HEK293T (cell line): ENCODE results near the gene PLA2G7.

Source experiments
- CTCF ChIA-PET: fragments of 350-600 bp; formaldehyde crosslinking; extraction: SDS; loops from one replicate; lab custom pipeline; 2021; ENCODE audit warnings: antibody characterized with exemption, inconsistent platforms; lab: Yijun Ruan, JAX
- POLR2A ChIA-PET: fragments of 350-600 bp; formaldehyde crosslinking; extraction: SDS; loops from one replicate; lab custom pipeline; 2020; ENCODE audit warnings: antibody characterized with exemption, inconsistent platforms; lab: Yijun Ruan, JAX
- DNase-seq: peaks from one replicate; pipeline ENCODE4 v3.0.0; 2012; ENCODE audit warnings: mixed read lengths; ENCODE audit errors: extremely low spot score
- ARNT ChIP-seq: fragments of 450-650 bp; IDR thresholded peaks from 2 replicates; pipeline ENCODE4 v1.6.1; 2017; ENCODE audit warnings: mild to moderate bottlenecking
- BHLHE40 ChIP-seq: fragments of 450-650 bp; IDR thresholded peaks from 2 replicates; pipeline ENCODE4 v1.6.1; 2016; ENCODE audit warnings: mild to moderate bottlenecking, moderate library complexity, borderline replicate concordance
- CTBP1 ChIP-seq: fragments of 450-650 bp; IDR thresholded peaks from 2 replicates; pipeline ENCODE4 v1.6.1; 2016; ENCODE audit warnings: borderline replicate concordance
- ELF4 ChIP-seq: fragments of 450-650 bp; IDR thresholded peaks from 2 replicates; pipeline ENCODE4 v1.6.1; 2017; ENCODE audit warnings: antibody characterized with exemption
- FOXA1 ChIP-seq: fragments of 450-650 bp; IDR thresholded peaks from 2 replicates; pipeline ENCODE4 v1.6.1; 2016; ENCODE audit warnings: mild to moderate bottlenecking
- FOXK2 ChIP-seq: fragments of 450-650 bp; IDR thresholded peaks from 2 replicates; pipeline ENCODE4 v1.6.1; 2016; ENCODE audit warnings: mild to moderate bottlenecking
- FOXM1 ChIP-seq: fragments of 450-650 bp; IDR thresholded peaks from 2 replicates; pipeline ENCODE4 v1.6.1; 2017; ENCODE audit warnings: mild to moderate bottlenecking, borderline replicate concordance
- HDGF ChIP-seq: fragments of 450-650 bp; IDR thresholded peaks from 2 replicates; pipeline ENCODE4 v1.6.1; 2017; ENCODE audit warnings: antibody characterized with exemption, borderline replicate concordance
- L3MBTL2 ChIP-seq: fragments of 450-650 bp; conservative IDR thresholded peaks from 2 replicates; pipeline ENCODE4 v1.6.1; 2016; ENCODE audit warnings: mild to moderate bottlenecking
- LEF1 ChIP-seq: fragments of 450-650 bp; IDR thresholded peaks from 2 replicates; pipeline ENCODE4 v1.6.1; 2017; ENCODE audit warnings: mild to moderate bottlenecking, borderline replicate concordance
- NFRKB ChIP-seq: fragments of 450-650 bp; IDR thresholded peaks from 2 replicates; pipeline ENCODE4 v1.6.1; 2016; ENCODE audit warnings: mild to moderate bottlenecking, moderate library complexity
- SP1 ChIP-seq: fragments of 450-650 bp; IDR thresholded peaks from 2 replicates; pipeline ENCODE4 v1.6.1; 2017
- SUZ12 ChIP-seq: fragments of 450-650 bp; IDR thresholded peaks from 2 replicates; pipeline ENCODE4 v1.6.1; 2016; ENCODE audit warnings: mild to moderate bottlenecking
- TARDBP ChIP-seq: fragments of 450-650 bp; IDR thresholded peaks from 2 replicates; pipeline ENCODE4 v1.6.1; 2016
- ZNF384 ChIP-seq: fragments of 450-650 bp; IDR thresholded peaks from 2 replicates; pipeline ENCODE4 v1.6.1; 2016
- TF ChIP-seq, protein P1 (sequence below): fragments of 450-650 bp; IDR thresholded peaks from 2 replicates; pipeline ENCODE4 v1.6.1; 2016

PLA2G7 gene

DNA sequence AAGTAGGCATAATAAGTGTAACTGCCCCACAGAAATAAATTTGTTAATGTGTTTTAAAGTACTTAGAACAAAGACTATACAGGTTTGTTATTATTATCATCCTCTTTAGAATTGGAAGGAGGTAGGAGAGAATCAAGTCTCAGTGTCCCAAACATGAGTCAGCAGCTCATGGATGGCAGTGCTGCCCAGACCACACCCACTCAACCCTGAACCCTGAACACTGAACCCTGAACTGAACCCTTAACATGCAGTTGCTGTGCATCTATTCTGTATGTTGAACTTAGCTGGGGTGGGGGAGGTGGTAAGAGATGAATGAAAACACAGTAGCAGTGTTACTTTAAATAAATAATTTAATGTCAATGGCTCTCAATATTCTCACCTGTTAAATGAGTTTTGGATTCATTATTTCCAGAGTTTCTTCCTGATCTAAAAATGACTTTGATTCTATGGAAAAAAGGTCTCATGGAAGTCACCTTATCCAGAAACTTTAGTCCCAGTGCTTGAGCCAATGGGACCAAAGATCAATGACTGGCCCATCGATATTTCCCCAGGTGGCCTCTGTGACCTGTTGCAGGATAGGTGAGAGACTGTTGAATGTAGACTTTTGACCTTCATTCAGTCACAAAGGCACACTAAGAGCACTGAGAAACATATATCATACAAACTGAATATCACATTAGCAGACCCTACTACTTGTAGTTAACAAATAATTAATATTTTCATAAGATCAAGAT lies 8.4 kb upstream of the PLA2G7 start:
- CTCF ChIA-PET = interaction anchor here (0.6 to 0.7 kb wide), 2 partner anchors 240 to 633 kb away, joined by 3 read pairs; no protein-coding TSS in a partner anchor
- DNase-seq = no peak
- TF ChIP-seq BHLHE40 (no peak), ARNT (no peak), CTBP1 (no peak), TARDBP (no peak), FOXA1 (no peak)
- POLR2A ChIA-PET = no interaction called here

DNA sequence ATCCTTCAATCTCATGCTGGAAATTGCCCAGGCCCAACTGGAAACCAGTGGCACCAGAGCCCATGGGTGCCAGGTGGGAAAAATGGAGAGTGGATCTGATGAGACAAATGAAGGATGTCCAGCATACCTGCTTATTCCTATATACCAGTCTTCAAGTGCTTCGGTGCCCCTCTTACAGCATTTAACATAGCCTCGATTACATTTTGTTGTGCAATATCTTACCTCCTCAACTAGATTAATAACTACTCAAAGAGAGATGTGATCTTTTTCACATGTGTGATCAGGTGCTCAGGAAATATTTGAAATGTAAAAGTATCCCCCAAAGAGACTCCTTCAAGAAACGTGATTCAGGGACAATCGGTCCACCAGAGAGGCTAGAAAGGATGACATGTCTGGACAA lies 6.7 kb upstream of the PLA2G7 start:
- no peak for DNase-seq
- POLR2A ChIA-PET = no interaction called here
- TF ChIP-seq ELF4 (no peak), NFRKB (no peak), FOXK2 (no peak), LEF1 (no peak), BHLHE40 (no peak), L3MBTL2 (no peak), TARDBP (no peak)
- TF ChIP-seq, protein P1, sequence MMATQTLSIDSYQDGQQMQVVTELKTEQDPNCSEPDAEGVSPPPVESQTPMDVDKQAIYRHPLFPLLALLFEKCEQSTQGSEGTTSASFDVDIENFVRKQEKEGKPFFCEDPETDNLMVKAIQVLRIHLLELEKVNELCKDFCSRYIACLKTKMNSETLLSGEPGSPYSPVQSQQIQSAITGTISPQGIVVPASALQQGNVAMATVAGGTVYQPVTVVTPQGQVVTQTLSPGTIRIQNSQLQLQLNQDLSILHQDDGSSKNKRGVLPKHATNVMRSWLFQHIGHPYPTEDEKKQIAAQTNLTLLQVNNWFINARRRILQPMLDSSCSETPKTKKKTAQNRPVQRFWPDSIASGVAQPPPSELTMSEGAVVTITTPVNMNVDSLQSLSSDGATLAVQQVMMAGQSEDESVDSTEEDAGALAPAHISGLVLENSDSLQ = no peak
- CTCF ChIA-PET = no interaction called here

DNA sequence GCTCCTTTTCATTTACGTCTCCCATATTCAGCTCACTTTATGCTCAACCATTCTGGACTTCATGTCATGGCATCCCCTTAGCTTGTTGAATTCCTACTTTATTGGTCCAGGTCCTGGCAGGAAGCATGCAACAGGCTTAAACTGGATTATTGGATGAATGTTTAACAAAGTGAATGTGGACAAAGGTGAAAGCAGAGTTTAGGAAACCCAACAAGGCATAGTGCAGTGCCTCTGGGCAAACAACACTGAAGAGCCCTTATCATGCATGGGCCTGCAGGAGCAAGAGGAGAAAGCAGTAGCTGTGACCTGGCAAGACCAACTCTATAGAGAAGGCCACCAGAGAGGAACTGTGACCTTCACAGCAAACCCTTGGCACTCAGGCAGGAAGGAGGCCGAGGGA lies 6.3 kb upstream of the PLA2G7 start:
- ChIA-PET CTCF (no interaction called here), POLR2A (no interaction called here)
- no peak for DNase-seq
- TF ChIP-seq ARNT (no peak), HDGF (no peak), LEF1 (no peak), NFRKB (no peak), L3MBTL2 (no peak), TARDBP (no peak), FOXM1 (no peak), SUZ12 (no peak), ELF4 (no peak), FOXA1 (no peak), BHLHE40 (no peak), CTBP1 (no peak)

DNA sequence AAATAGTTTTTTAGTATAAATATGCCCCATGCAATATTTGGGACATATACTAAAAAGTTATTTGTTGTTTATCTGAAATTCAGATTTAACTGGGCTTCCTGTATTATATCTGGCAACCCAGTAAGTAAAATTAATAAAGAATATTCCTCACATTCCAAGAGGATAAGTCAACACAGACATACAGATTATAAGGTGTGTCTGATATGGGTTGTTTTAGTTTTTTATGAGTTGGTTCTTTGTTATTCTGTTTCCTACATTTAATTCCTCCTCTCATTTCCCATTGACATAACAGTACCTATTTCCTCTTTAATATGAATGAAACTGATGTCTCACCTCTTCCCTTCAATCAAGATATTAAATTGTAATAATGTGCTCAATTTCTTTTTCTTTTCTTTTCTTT lies 1.7 kb upstream of the PLA2G7 start:
- DNase-seq = no peak
- ChIA-PET CTCF (no interaction called here), POLR2A (no interaction called here)
- TF ChIP-seq FOXK2 (no peak), ARNT (no peak), NFRKB (no peak), FOXA1 (no peak)

DNA sequence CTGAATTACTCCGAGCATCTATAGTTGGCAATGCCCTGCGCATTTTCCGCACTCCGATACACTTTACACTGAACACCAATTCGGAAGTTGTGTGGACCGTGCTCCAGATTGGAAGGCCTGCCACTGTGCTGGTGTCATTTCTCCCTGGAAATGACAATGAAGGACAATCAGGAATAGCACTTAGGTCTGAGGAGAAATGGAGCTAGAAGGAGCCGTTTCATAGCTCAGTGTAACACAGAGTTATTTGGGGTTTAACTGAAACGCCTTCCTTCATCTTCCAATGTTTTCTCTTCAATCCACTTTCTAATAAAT lies 501 bp upstream of the PLA2G7 start:
- no peak for DNase-seq
- CTCF ChIA-PET = interaction anchor here (1.0 kb wide), 2 partner anchors 14 to 23 kb away, joined by 3 read pairs; no protein-coding TSS in a partner anchor
- POLR2A ChIA-PET = interaction anchor here (0.9 kb wide), 1 partner anchor 11 kb away, joined by 3 read pairs; the partner anchor contains the start of gene ANKRD66
- no peak for TF ChIP-seq HDGF
- no peak for TF ChIP-seq SP1
- no peak for TF ChIP-seq FOXK2
- no peak for TF ChIP-seq TARDBP
- no peak for TF ChIP-seq CTBP1
- no peak for TF ChIP-seq ZNF384
- TF ChIP-seq NFRKB = no peak
- TF ChIP-seq, protein P1 = no peak
- TF ChIP-seq SUZ12 = no peak
- no peak for TF ChIP-seq FOXM1
- TF ChIP-seq ELF4 = no peak
- no peak for TF ChIP-seq BHLHE40

DNA sequence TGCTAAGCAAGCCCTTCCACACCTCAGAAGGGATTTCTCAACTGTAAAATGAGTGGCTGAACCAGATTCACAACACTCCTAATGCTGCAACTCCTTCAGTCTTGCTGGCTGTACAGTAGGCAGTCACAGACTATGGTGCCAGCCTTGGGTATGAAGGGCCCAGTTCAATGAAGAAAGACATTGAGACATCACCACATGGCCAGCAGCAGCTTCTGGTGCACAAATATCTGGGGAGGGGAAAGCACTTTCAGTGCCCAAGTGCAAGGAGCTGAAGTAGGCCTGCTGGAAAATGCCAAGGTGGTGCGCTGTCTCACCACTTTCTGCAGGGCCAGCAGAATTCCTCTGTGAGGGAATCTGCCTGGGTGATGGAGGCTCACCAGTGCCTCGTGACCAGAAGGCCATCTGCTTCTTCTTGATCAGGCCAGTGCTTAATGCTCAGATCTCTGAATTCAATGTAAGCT lies 1.8 kb downstream of the PLA2G7 start:
- ChIA-PET CTCF (interaction anchor here (0.6 to 1.3 kb wide), 6 partner anchors 45 to 806 kb away, joined by 3 to 6 read pairs (median 4); no protein-coding TSS in a partner anchor), POLR2A (interaction anchor here (0.7 to 1.7 kb wide), 2 partner anchors 9 to 24 kb away, joined by 4 to 5 read pairs; no protein-coding TSS in a partner anchor)
- TF ChIP-seq FOXA1 (no peak), BHLHE40 (no peak), FOXK2 (no peak), SUZ12 (no peak), ELF4 (no peak), TARDBP (no peak), LEF1 (no peak), SP1 (no peak), HDGF (no peak), L3MBTL2 (no peak), FOXM1 (no peak), NFRKB (no peak), ZNF384 (no peak)
- TF ChIP-seq, protein P1 = no peak
- DNase-seq = no peak
